PC-9 (cell line): Measurements from ENCODE around the gene ARHGEF26. TPM values are rescaled to one million over a fixed set of nuclear protein-coding genes. Genes with fewer than 3 reads are reported as not detected.

ENCODE experiments used
- BruUV-seq: library from RNA; stranded (reverse); fragments of 400-500 nt; replicated peaks from 2 replicates; lab custom pipeline; 2021; lab: Mats Ljungman, UMichigan
- CTCF ChIA-PET: fragments of 300-600 bp; sonication (Branson Sonifier 250); formaldehyde crosslinking; loops from one replicate; lab custom pipeline; 2022; ENCODE audit warnings: antibody characterized with exemption; lab: Charles Lee
- POLR2A ChIA-PET: fragments of 300-600 bp; sonication (Branson Sonifier 250); formaldehyde crosslinking; loops from one replicate; lab custom pipeline; 2022; ENCODE audit warnings: antibody characterized with exemption; ENCODE audit not compliant: unreplicated experiment; lab: Charles Lee
- DNase-seq, 2 experiments: peaks; one replicate each; pipeline versions ENCODE4 v3.0.0 to v3.0.0-alpha.2; 2015 to 2022; ENCODE audit warnings: mixed read lengths in 1 of 2
- H2AFZ ChIP-seq: fragments of 200-600 bp; sonication (generic); 2 replicates; pipeline ENCODE4 v1.8.1; 2017; ENCODE audit warnings: antibody characterized with exemption
- H3F3A ChIP-seq: fragments of 200-600 bp; sonication (generic); 2 replicates; pipeline ENCODE4 v1.8.1; 2017; ENCODE audit warnings: antibody characterized with exemption, mild to moderate bottlenecking, low read depth; ENCODE audit not compliant: insufficient read depth
- H3K27ac ChIP-seq: fragments of 200-600 bp; sonication (generic); 2 replicates; pipeline ENCODE4 v1.6.1; 2016; ENCODE audit warnings: mixed run types
- H3K27me3 ChIP-seq: fragments of 200-600 bp; sonication (generic); 2 replicates; pipeline ENCODE4 v1.6.1; 2016; ENCODE audit warnings: low read depth, mixed run types; ENCODE audit not compliant: insufficient read depth
- H3K36me3 ChIP-seq: fragments of 200-600 bp; sonication (generic); 2 replicates; pipeline ENCODE4 v1.6.1; 2016; ENCODE audit warnings: low read depth, mixed run types
- H3K4me1 ChIP-seq: fragments of 200-600 bp; sonication (generic); replicated peaks from 2 replicates; pipeline ENCODE4 v1.6.1; 2016; ENCODE audit warnings: mixed run types; ENCODE audit not compliant: insufficient read depth
- H3K4me2 ChIP-seq: fragments of 200-600 bp; sonication (generic); 2 replicates; pipeline ENCODE4 v1.6.1; 2017; ENCODE audit warnings: mixed run types
- H3K4me3 ChIP-seq: fragments of 200-600 bp; sonication (generic); 2 replicates; pipeline ENCODE4 v1.6.1; 2016; ENCODE audit warnings: mixed run types
- H3K79me2 ChIP-seq: fragments of 200-600 bp; sonication (generic); 2 replicates; pipeline ENCODE4 v1.6.1; 2017; ENCODE audit warnings: low read depth, mixed run types
- H3K9me2 ChIP-seq: fragments of 200-600 bp; sonication (generic); 2 replicates; pipeline ENCODE4 v1.8.1; 2017; ENCODE audit warnings: mild to moderate bottlenecking; ENCODE audit not compliant: insufficient read depth
- H3K9me3 ChIP-seq: fragments of 200-600 bp; sonication (generic); 2 replicates; pipeline ENCODE4 v1.8.1; 2016; ENCODE audit warnings: low read depth; ENCODE audit not compliant: insufficient read depth
- H4K20me1 ChIP-seq: fragments of 200-600 bp; sonication (generic); 2 replicates; pipeline ENCODE4 v1.8.1; 2017; ENCODE audit not compliant: insufficient read depth
- CTCF ChIP-seq: fragments of 200-600 bp; sonication (generic); conservative IDR thresholded peaks from 2 replicates; pipeline ENCODE4 v1.6.1; 2017; ENCODE audit warnings: mixed run types, antibody characterized with exemption, mild to moderate bottlenecking, moderate library complexity
- EZH2 ChIP-seq: fragments of 200-600 bp; sonication (generic); IDR thresholded peaks from 2 replicates; pipeline ENCODE4 v1.8.0; 2017; ENCODE audit warnings: antibody characterized with exemption, low read depth
- intact Hi-C: fragments of 100-400 bp; cut with micrococcal nuclease; formaldehyde crosslinking; loops from one replicate; pipeline ENCODE4 v1.10.0; 2022; ENCODE audit not compliant: unreplicated experiment
- total RNA-seq: library from RNA; stranded (reverse); gene quantifications from 2 replicates; pipeline ENCODE4 v1.2.3, GENCODE V29; 2021

The ARHGEF26 gene
- total RNA-seq, 1 experiment from 2014 or later = 7.9 TPM

- POLR2A ChIA-PET = no interaction called here
- Histone ChIP-seq H3K9me3 (no peaks in the 10 kb centered on the region), H3K4me1 (no peaks in the 10 kb centered on the region), H4K20me1 (no peaks in the 10 kb centered on the region; the same call in 1 of the 2 replicates), H3K4me3 (no peak overlapping the region), H3K36me3 (peaks cover 71% of the 10 kb centered on the region), H3F3A (no peaks in the 10 kb centered on the region), H3K79me2 (no peaks in the 10 kb centered on the region), H2AFZ (no peak overlapping the region), H3K27me3 (no peaks in the 10 kb centered on the region), H3K4me2 (no peak overlapping the region), H3K27ac (no peak overlapping the region), H3K9me2 (no peaks in the 10 kb centered on the region)
- intact Hi-C loops = no loop called here
- DNase-seq = no peak
- TF ChIP-seq EZH2 = no peak
- no peak for TF ChIP-seq CTCF
- CTCF ChIA-PET = no interaction called here
- no TSS peak for BruUV-seq
Observed at GRCh38 chr3:154294016-154294415, 172.8 kb downstream of the ARHGEF26 start.

- Histone ChIP-seq H3F3A (no peaks in the 10 kb centered on the region), H3K27ac (no peak overlapping the region), H3K79me2 (no peaks in the 10 kb centered on the region), H3K9me2 (no peaks in the 10 kb centered on the region), H3K4me3 (no peak overlapping the region), H3K36me3 (peaks cover 72% of the 10 kb centered on the region), H2AFZ (no peak overlapping the region), H3K27me3 (no peaks in the 10 kb centered on the region), H3K4me1 (no peaks in the 10 kb centered on the region), H4K20me1 (no peaks in the 10 kb centered on the region; the same call in 1 of the 2 replicates), H3K4me2 (no peak overlapping the region), H3K9me3 (no peaks in the 10 kb centered on the region)
- intact Hi-C loops = no loop called here
- no peak for DNase-seq
- POLR2A ChIA-PET = no interaction called here
- no peak for TF ChIP-seq EZH2
- no peak for TF ChIP-seq CTCF
- CTCF ChIA-PET = no interaction called here
- BruUV-seq = no TSS peak
Observed at GRCh38 chr3:154301561-154301960, 180.4 kb downstream of the ARHGEF26 start.

- no peak overlapping the region for H2AFZ ChIP-seq
- BruUV-seq = no TSS peak
- no peaks in the 10 kb centered on the region for H3K9me2 ChIP-seq
- H3F3A ChIP-seq = no peaks in the 10 kb centered on the region
- no peaks in the 10 kb centered on the region; the same call in 1 of the 2 replicates for H4K20me1 ChIP-seq
- no peaks in the 10 kb centered on the region for H3K4me1 ChIP-seq
- peaks cover 64% of the 10 kb centered on the region for H3K36me3 ChIP-seq
- no peaks in the 10 kb centered on the region for H3K27me3 ChIP-seq
- H3K9me3 ChIP-seq = no peaks in the 10 kb centered on the region
- H3K27ac ChIP-seq = no peak overlapping the region
- intact Hi-C loops = no loop called here
- TF ChIP-seq EZH2 (no peak), CTCF (no peak)
- H3K79me2 ChIP-seq = no peaks in the 10 kb centered on the region
- POLR2A ChIA-PET = no interaction called here
- DNase-seq = no peak
- no peak overlapping the region for H3K4me2 ChIP-seq
- H3K4me3 ChIP-seq = no peak overlapping the region
- CTCF ChIA-PET = no interaction called here
Observed at GRCh38 chr3:154304116-154304786, 183.1 kb downstream of the ARHGEF26 start.
